ENCODE measurements around the gene RAB28.
"Not testable (repeated sequence)": the region's sequence is repeated elsewhere in the genome, so short reads cannot be mapped to it uniquely, and the experiment has no call there.

RAB28 gene

GRCh38 chr4:13411942-13412341 is 72.2 kb downstream of the RAB28 start:
- Histone ChIP-seq H3K4me1 (ENCODE audit: control insufficient read depth, insufficient read depth, low read length) (peaks cover 3% of the 10 kb centered on the region), H3K9me3 (ENCODE audit: control insufficient read depth in 2 of 2, low read length in 2 of 2) (no peaks in the 10 kb centered on the region), H3K36me3 (ENCODE audit: control insufficient read depth in 2 of 2, insufficient read depth in 2 of 2, low read length in 2 of 2) (no peaks in the 10 kb centered on the region), H3K9ac (ENCODE audit: low read length in 2 of 2) (no peak overlapping the region), H3K4me3 (ENCODE audit: low read length in 2 of 2) (no peak overlapping the region), H3K27me3 (ENCODE audit: control insufficient read depth in 1 of 2, insufficient read depth in 2 of 2, low read length in 2 of 2) (no peaks in the 10 kb centered on the region), H3K27ac (ENCODE audit: low read length) (no peak overlapping the region)

GRCh38 chr4:13409324-13409723 is 74.8 kb downstream of the RAB28 start:
- H3K4me1 ChIP-seq (ENCODE audit: control insufficient read depth, insufficient read depth, low read length) = no peaks in the 10 kb centered on the region
- no peak overlapping the region for H3K4me3 ChIP-seq (ENCODE audit: low read length in 2 of 2)
- H3K36me3 ChIP-seq (ENCODE audit: control insufficient read depth in 2 of 2, insufficient read depth in 2 of 2, low read length in 2 of 2) = no peaks in the 10 kb centered on the region
- no peaks in the 10 kb centered on the region for H3K9me3 ChIP-seq (ENCODE audit: control insufficient read depth in 2 of 2, low read length in 2 of 2)
- no peaks in the 10 kb centered on the region for H3K27me3 ChIP-seq (ENCODE audit: control insufficient read depth in 1 of 2, insufficient read depth in 2 of 2, low read length in 2 of 2)
- no peak overlapping the region for H3K9ac ChIP-seq (ENCODE audit: low read length in 2 of 2)
- H3K27ac ChIP-seq (ENCODE audit: low read length) = no peak overlapping the region

GRCh38 chr4:13406156-13406555 is 78.0 kb downstream of the RAB28 start:
- not testable (repeated sequence) for H3K27me3 ChIP-seq (ENCODE audit: control insufficient read depth in 1 of 2, insufficient read depth in 2 of 2, low read length in 2 of 2); H3K9me3 ChIP-seq (ENCODE audit: control insufficient read depth in 2 of 2, low read length in 2 of 2); H3K36me3 ChIP-seq (ENCODE audit: control insufficient read depth in 2 of 2, insufficient read depth in 2 of 2, low read length in 2 of 2); H3K9ac ChIP-seq (ENCODE audit: low read length in 2 of 2); H3K4me3 ChIP-seq (ENCODE audit: low read length in 2 of 2); H3K27ac ChIP-seq (ENCODE audit: low read length); H3K4me1 ChIP-seq (ENCODE audit: control insufficient read depth, insufficient read depth, low read length)

- Histone ChIP-seq H3K4me3 (ENCODE audit: low read length in 2 of 2) (no peak overlapping the region), H3K27me3 (ENCODE audit: control insufficient read depth in 1 of 2, insufficient read depth in 2 of 2, low read length in 2 of 2) (no peaks in the 10 kb centered on the region), H3K4me1 (ENCODE audit: control insufficient read depth, insufficient read depth, low read length) (no peaks in the 10 kb centered on the region), H3K36me3 (ENCODE audit: control insufficient read depth in 2 of 2, insufficient read depth in 2 of 2, low read length in 2 of 2) (no peaks in the 10 kb centered on the region), H3K9ac (ENCODE audit: low read length in 2 of 2) (no peak overlapping the region), H3K9me3 (ENCODE audit: control insufficient read depth in 2 of 2, low read length in 2 of 2) (no peaks in the 10 kb centered on the region), H3K27ac (ENCODE audit: low read length) (no peak overlapping the region)
These were observed 80.3 kb downstream of the RAB28 start for GRCh38 chr4:13403833-13404232.

GRCh38 chr4:13403326-13403725 is 80.8 kb downstream of the RAB28 start:
- H3K27me3 ChIP-seq (ENCODE audit: control insufficient read depth in 1 of 2, insufficient read depth in 2 of 2, low read length in 2 of 2) = no peaks in the 10 kb centered on the region
- H3K4me1 ChIP-seq (ENCODE audit: control insufficient read depth, insufficient read depth, low read length) = no peaks in the 10 kb centered on the region
- H3K4me3 ChIP-seq (ENCODE audit: low read length in 2 of 2) = no peak overlapping the region
- H3K36me3 ChIP-seq (ENCODE audit: control insufficient read depth in 2 of 2, insufficient read depth in 2 of 2, low read length in 2 of 2) = no peaks in the 10 kb centered on the region
- H3K9me3 ChIP-seq (ENCODE audit: control insufficient read depth in 2 of 2, low read length in 2 of 2) = no peaks in the 10 kb centered on the region
- H3K27ac ChIP-seq (ENCODE audit: low read length) = no peak overlapping the region
- no peak overlapping the region for H3K9ac ChIP-seq (ENCODE audit: low read length in 2 of 2)

- H3K4me3 ChIP-seq (ENCODE audit: low read length in 2 of 2) = no peak overlapping the region
- H3K27ac ChIP-seq (ENCODE audit: low read length) = no peak overlapping the region
- no peaks in the 10 kb centered on the region for H3K27me3 ChIP-seq (ENCODE audit: control insufficient read depth in 1 of 2, insufficient read depth in 2 of 2, low read length in 2 of 2)
- H3K9me3 ChIP-seq (ENCODE audit: control insufficient read depth in 2 of 2, low read length in 2 of 2) = no peaks in the 10 kb centered on the region
- no peak overlapping the region for H3K9ac ChIP-seq (ENCODE audit: low read length in 2 of 2)
- H3K36me3 ChIP-seq (ENCODE audit: control insufficient read depth in 2 of 2, insufficient read depth in 2 of 2, low read length in 2 of 2) = no peaks in the 10 kb centered on the region
- no peaks in the 10 kb centered on the region for H3K4me1 ChIP-seq (ENCODE audit: control insufficient read depth, insufficient read depth, low read length)
These were observed 84.9 kb downstream of the RAB28 start for GRCh38 chr4:13399257-13399656.

GRCh38 chr4:13396161-13396560 is 88.0 kb downstream of the RAB28 start:
- Histone ChIP-seq H3K27me3 (ENCODE audit: control insufficient read depth in 1 of 2, insufficient read depth in 2 of 2, low read length in 2 of 2) (no peaks in the 10 kb centered on the region), H3K9me3 (ENCODE audit: control insufficient read depth in 2 of 2, low read length in 2 of 2) (no peaks in the 10 kb centered on the region), H3K4me1 (ENCODE audit: control insufficient read depth, insufficient read depth, low read length) (no peaks in the 10 kb centered on the region), H3K4me3 (ENCODE audit: low read length in 2 of 2) (no peak overlapping the region), H3K9ac (ENCODE audit: low read length in 2 of 2) (no peak overlapping the region), H3K27ac (ENCODE audit: low read length) (no peak overlapping the region), H3K36me3 (ENCODE audit: control insufficient read depth in 2 of 2, insufficient read depth in 2 of 2, low read length in 2 of 2) (no peaks in the 10 kb centered on the region)

GRCh38 chr4:13389901-13390300 is 94.2 kb downstream of the RAB28 start:
- not testable (repeated sequence) for H3K9me3 ChIP-seq (ENCODE audit: control insufficient read depth in 2 of 2, low read length in 2 of 2); H3K36me3 ChIP-seq (ENCODE audit: control insufficient read depth in 2 of 2, insufficient read depth in 2 of 2, low read length in 2 of 2); H3K9ac ChIP-seq (ENCODE audit: low read length in 2 of 2); H3K4me3 ChIP-seq (ENCODE audit: low read length in 2 of 2); H3K27me3 ChIP-seq (ENCODE audit: control insufficient read depth in 1 of 2, insufficient read depth in 2 of 2, low read length in 2 of 2); H3K4me1 ChIP-seq (ENCODE audit: control insufficient read depth, insufficient read depth, low read length); H3K27ac ChIP-seq (ENCODE audit: low read length)

GRCh38 chr4:13386405-13387107 is 97.6 kb downstream of the RAB28 start:
- Histone ChIP-seq H3K9ac (ENCODE audit: low read length in 2 of 2) (no peak overlapping the region), H3K9me3 (ENCODE audit: control insufficient read depth in 2 of 2, low read length in 2 of 2) (no peaks in the 10 kb centered on the region), H3K27ac (ENCODE audit: low read length) (no peak overlapping the region), H3K36me3 (ENCODE audit: control insufficient read depth in 2 of 2, insufficient read depth in 2 of 2, low read length in 2 of 2) (no peaks in the 10 kb centered on the region), H3K4me3 (ENCODE audit: low read length in 2 of 2) (no peak overlapping the region), H3K27me3 (ENCODE audit: control insufficient read depth in 1 of 2, insufficient read depth in 2 of 2, low read length in 2 of 2) (no peaks in the 10 kb centered on the region), H3K4me1 (ENCODE audit: control insufficient read depth, insufficient read depth, low read length) (no peaks in the 10 kb centered on the region)

- H3K27ac ChIP-seq (ENCODE audit: low read length) = no peak overlapping the region
- no peak overlapping the region for H3K9ac ChIP-seq (ENCODE audit: low read length in 2 of 2)
- no peak overlapping the region for H3K4me3 ChIP-seq (ENCODE audit: low read length in 2 of 2)
- H3K36me3 ChIP-seq (ENCODE audit: control insufficient read depth in 2 of 2, insufficient read depth in 2 of 2, low read length in 2 of 2) = no peaks in the 10 kb centered on the region
- H3K9me3 ChIP-seq (ENCODE audit: control insufficient read depth in 2 of 2, low read length in 2 of 2) = no peaks in the 10 kb centered on the region
- no peaks in the 10 kb centered on the region for H3K27me3 ChIP-seq (ENCODE audit: control insufficient read depth in 1 of 2, insufficient read depth in 2 of 2, low read length in 2 of 2)
- H3K4me1 ChIP-seq (ENCODE audit: control insufficient read depth, insufficient read depth, low read length) = no peaks in the 10 kb centered on the region
These were observed 100.1 kb downstream of the RAB28 start for GRCh38 chr4:13384055-13384454.

- Histone ChIP-seq H3K9me3 (ENCODE audit: control insufficient read depth in 2 of 2, low read length in 2 of 2) (no peaks in the 10 kb centered on the region), H3K9ac (ENCODE audit: low read length in 2 of 2) (no peak overlapping the region), H3K36me3 (ENCODE audit: control insufficient read depth in 2 of 2, insufficient read depth in 2 of 2, low read length in 2 of 2) (no peaks in the 10 kb centered on the region), H3K27ac (ENCODE audit: low read length) (no peak overlapping the region), H3K4me3 (ENCODE audit: low read length in 2 of 2) (no peak overlapping the region), H3K4me1 (ENCODE audit: control insufficient read depth, insufficient read depth, low read length) (no peaks in the 10 kb centered on the region), H3K27me3 (ENCODE audit: control insufficient read depth in 1 of 2, insufficient read depth in 2 of 2, low read length in 2 of 2) (no peaks in the 10 kb centered on the region)
These were observed 105.0 kb downstream of the RAB28 start for GRCh38 chr4:13378973-13379759.

Measured in stomach smooth muscle (tissue), 2 donors.